ENCODE measurements around the gene IL19.

IL19 gene

DNA sequence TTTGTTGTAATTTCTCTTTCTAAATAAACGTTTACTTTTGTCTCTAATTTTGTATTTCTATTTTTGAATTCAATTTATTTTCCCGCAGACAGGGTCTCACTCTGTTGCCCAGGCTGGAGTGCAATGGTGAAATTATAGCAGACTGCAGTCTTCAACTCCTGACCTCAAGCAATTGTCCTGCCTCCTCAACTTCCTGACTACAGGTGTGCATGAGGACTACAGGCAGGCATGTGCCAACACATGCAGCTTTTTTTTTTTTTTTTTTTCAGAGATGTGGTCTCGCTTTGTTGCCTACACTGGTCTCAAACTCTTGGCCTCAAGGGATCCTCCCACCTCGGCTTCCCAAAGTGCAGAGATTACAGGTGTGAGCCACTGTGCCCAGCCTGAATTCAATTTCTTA, 58.2 kb downstream of the IL19 start:
- Histone ChIP-seq H3K4me1 (ENCODE audit: insufficient read depth, low read length) (no peaks in the 10 kb centered on the region), H3K9me3 (ENCODE audit: low read length) (no peaks in the 10 kb centered on the region), H3K36me3 (ENCODE audit: insufficient read depth, low read length) (no peaks in the 10 kb centered on the region), H3K27me3 (ENCODE audit: control insufficient read depth in 1 of 2, insufficient read depth in 2 of 2, low read length in 2 of 2) (no peaks in the 10 kb centered on the region), H3K4me3 (ENCODE audit: low read depth in 1 of 2, low read length in 2 of 2) (no peak overlapping the region), H3K9ac (ENCODE audit: low read length) (no peak overlapping the region), H3K27ac (ENCODE audit: low read depth, low read length) (no peak overlapping the region)

- no peak overlapping the region for H3K4me3 ChIP-seq (ENCODE audit: low read depth in 1 of 2, low read length in 2 of 2)
- no peak overlapping the region for H3K27ac ChIP-seq (ENCODE audit: low read depth, low read length)
- H3K27me3 ChIP-seq (ENCODE audit: control insufficient read depth in 1 of 2, insufficient read depth in 2 of 2, low read length in 2 of 2) = no peaks in the 10 kb centered on the region
- no peaks in the 10 kb centered on the region for H3K4me1 ChIP-seq (ENCODE audit: insufficient read depth, low read length)
- H3K9ac ChIP-seq (ENCODE audit: low read length) = no peak overlapping the region
- H3K36me3 ChIP-seq (ENCODE audit: insufficient read depth, low read length) = no peaks in the 10 kb centered on the region
- H3K9me3 ChIP-seq (ENCODE audit: low read length) = no peaks in the 10 kb centered on the region
These were observed 58.7 kb downstream of the IL19 start for GRCh38 chr1:206829282-206829681.

DNA sequence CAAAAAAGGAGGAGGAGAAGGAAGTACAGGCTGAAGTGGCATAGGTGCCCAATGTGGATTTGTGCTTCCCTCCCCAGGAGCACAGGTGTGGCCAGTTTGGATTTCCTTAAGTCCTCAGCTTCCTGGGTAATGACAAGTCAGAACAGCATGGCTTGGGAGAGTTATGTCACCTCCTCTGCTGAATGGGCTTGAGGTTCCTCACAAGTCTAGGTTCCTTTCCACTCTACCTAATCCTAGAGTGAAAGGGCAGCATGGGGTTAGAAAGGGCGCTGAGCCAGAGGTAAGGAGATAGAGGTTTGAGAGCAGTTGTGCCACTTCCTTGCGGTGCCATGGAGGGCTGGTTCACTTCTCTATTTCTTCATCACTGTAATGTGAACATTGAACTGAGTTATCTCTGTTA, 59.3 kb downstream of the IL19 start:
- H3K9me3 ChIP-seq (ENCODE audit: low read length) = no peaks in the 10 kb centered on the region
- H3K4me1 ChIP-seq (ENCODE audit: insufficient read depth, low read length) = no peaks in the 10 kb centered on the region
- H3K27ac ChIP-seq (ENCODE audit: low read depth, low read length) = no peak overlapping the region
- no peaks in the 10 kb centered on the region for H3K27me3 ChIP-seq (ENCODE audit: control insufficient read depth in 1 of 2, insufficient read depth in 2 of 2, low read length in 2 of 2)
- no peak overlapping the region for H3K9ac ChIP-seq (ENCODE audit: low read length)
- H3K36me3 ChIP-seq (ENCODE audit: insufficient read depth, low read length) = no peaks in the 10 kb centered on the region
- H3K4me3 ChIP-seq (ENCODE audit: low read depth in 1 of 2, low read length in 2 of 2) = no peak overlapping the region

- Histone ChIP-seq H3K9me3 (ENCODE audit: low read length) (no peaks in the 10 kb centered on the region), H3K4me1 (ENCODE audit: insufficient read depth, low read length) (no peaks in the 10 kb centered on the region), H3K27ac (ENCODE audit: low read depth, low read length) (no peak overlapping the region), H3K36me3 (ENCODE audit: insufficient read depth, low read length) (no peaks in the 10 kb centered on the region), H3K4me3 (ENCODE audit: low read depth in 1 of 2, low read length in 2 of 2) (no peak overlapping the region), H3K27me3 (ENCODE audit: control insufficient read depth in 1 of 2, insufficient read depth in 2 of 2, low read length in 2 of 2) (no peaks in the 10 kb centered on the region), H3K9ac (ENCODE audit: low read length) (no peak overlapping the region)
These were observed 61.1 kb downstream of the IL19 start for GRCh38 chr1:206831650-206832049.

DNA sequence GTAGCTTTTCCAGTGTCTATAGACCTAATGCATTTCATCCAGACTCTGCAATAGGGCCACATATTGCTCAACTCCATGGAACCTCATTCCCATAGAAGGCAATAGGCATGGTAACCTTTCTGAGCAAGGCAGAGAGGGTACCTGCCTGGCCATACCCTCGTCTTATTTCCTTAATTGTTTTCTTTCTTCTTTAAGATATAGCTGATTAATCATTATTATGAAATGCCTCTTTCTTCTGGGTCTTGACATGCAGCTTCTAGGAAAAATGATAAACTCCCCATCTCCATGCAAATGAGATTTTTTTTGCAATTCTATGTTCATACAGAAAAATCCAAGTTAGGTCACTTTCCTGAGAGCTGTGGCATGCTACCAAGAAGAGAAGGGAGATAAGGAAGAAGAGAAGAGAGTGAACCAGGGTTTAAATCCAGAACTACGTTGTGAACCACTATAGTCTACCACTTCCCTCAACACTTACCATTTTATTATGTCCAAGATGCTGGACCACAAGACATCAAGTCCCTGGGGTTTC, 61.8 kb downstream of the IL19 start:
- H3K9ac ChIP-seq (ENCODE audit: low read length) = no peak overlapping the region
- H3K4me3 ChIP-seq (ENCODE audit: low read depth in 1 of 2, low read length in 2 of 2) = no peak overlapping the region
- H3K36me3 ChIP-seq (ENCODE audit: insufficient read depth, low read length) = no peaks in the 10 kb centered on the region
- no peaks in the 10 kb centered on the region for H3K9me3 ChIP-seq (ENCODE audit: low read length)
- peaks cover 0 to 5% of the 10 kb centered on the region in 2 donors for H3K27me3 ChIP-seq (ENCODE audit: control insufficient read depth in 1 of 2, insufficient read depth in 2 of 2, low read length in 2 of 2)
- no peak overlapping the region for H3K27ac ChIP-seq (ENCODE audit: low read depth, low read length)
- H3K4me1 ChIP-seq (ENCODE audit: insufficient read depth, low read length) = no peaks in the 10 kb centered on the region

GRCh38 chr1:206833106-206833680, 62.6 kb downstream of the IL19 start:
- Histone ChIP-seq H3K27me3 (ENCODE audit: control insufficient read depth in 1 of 2, insufficient read depth in 2 of 2, low read length in 2 of 2) (peaks cover 0 to 7% of the 10 kb centered on the region in 2 donors), H3K36me3 (ENCODE audit: insufficient read depth, low read length) (no peaks in the 10 kb centered on the region), H3K27ac (ENCODE audit: low read depth, low read length) (no peak overlapping the region), H3K9me3 (ENCODE audit: low read length) (no peaks in the 10 kb centered on the region), H3K4me3 (ENCODE audit: low read depth in 1 of 2, low read length in 2 of 2) (no peak overlapping the region), H3K9ac (ENCODE audit: low read length) (no peak overlapping the region), H3K4me1 (ENCODE audit: insufficient read depth, low read length) (no peaks in the 10 kb centered on the region)

GRCh38 chr1:206833801-206834200, 63.2 kb downstream of the IL19 start:
- Histone ChIP-seq H3K4me3 (ENCODE audit: low read depth in 1 of 2, low read length in 2 of 2) (no peak overlapping the region), H3K9me3 (ENCODE audit: low read length) (no peaks in the 10 kb centered on the region), H3K9ac (ENCODE audit: low read length) (no peak overlapping the region), H3K27ac (ENCODE audit: low read depth, low read length) (no peak overlapping the region), H3K27me3 (ENCODE audit: control insufficient read depth in 1 of 2, insufficient read depth in 2 of 2, low read length in 2 of 2) (peaks cover 0 to 7% of the 10 kb centered on the region in 2 donors), H3K4me1 (ENCODE audit: insufficient read depth, low read length) (no peaks in the 10 kb centered on the region), H3K36me3 (ENCODE audit: insufficient read depth, low read length) (no peaks in the 10 kb centered on the region)

DNA sequence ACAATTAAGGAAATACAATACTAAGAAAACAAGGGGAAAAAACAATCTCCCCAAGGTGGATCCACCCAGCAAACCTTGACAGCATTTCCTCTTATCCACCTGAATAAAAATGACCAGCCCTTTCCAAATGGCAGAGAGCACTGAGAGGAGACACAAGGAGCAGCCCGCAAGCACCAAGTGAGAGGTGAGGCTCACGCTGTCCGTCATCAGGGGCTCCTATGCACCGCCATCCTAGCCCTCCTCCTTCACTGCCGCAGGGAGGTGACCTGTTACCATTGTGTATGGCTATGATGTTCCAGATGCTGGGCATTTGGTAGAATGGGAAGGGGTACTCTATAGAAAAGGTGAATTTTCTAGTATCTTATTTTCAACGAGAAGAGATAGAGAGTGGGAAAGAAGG, 63.6 kb downstream of the IL19 start:
- Histone ChIP-seq H3K9me3 (ENCODE audit: low read length) (no peaks in the 10 kb centered on the region), H3K4me1 (ENCODE audit: insufficient read depth, low read length) (no peaks in the 10 kb centered on the region)

GRCh38 chr1:206834711-206835110, 64.1 kb downstream of the IL19 start:
- no peak overlapping the region for H3K27ac ChIP-seq (ENCODE audit: low read depth, low read length)
- H3K9me3 ChIP-seq (ENCODE audit: low read length) = no peaks in the 10 kb centered on the region
- H3K36me3 ChIP-seq (ENCODE audit: insufficient read depth, low read length) = no peaks in the 10 kb centered on the region
- peaks cover 0 to 7% of the 10 kb centered on the region in 2 donors for H3K27me3 ChIP-seq (ENCODE audit: control insufficient read depth in 1 of 2, insufficient read depth in 2 of 2, low read length in 2 of 2)
- H3K4me3 ChIP-seq (ENCODE audit: low read depth in 1 of 2, low read length in 2 of 2) = no peak overlapping the region
- no peak overlapping the region for H3K9ac ChIP-seq (ENCODE audit: low read length)
- no peaks in the 10 kb centered on the region for H3K4me1 ChIP-seq (ENCODE audit: insufficient read depth, low read length)

More for the DNA sequence above, 63.6 kb downstream of the IL19 start:
- Histone ChIP-seq H3K36me3 (ENCODE audit: insufficient read depth, low read length) (no peaks in the 10 kb centered on the region), H3K9ac (ENCODE audit: low read length) (no peak overlapping the region), H3K27ac (ENCODE audit: low read depth, low read length) (no peak overlapping the region), H3K27me3 (ENCODE audit: control insufficient read depth in 1 of 2, insufficient read depth in 2 of 2, low read length in 2 of 2) (peaks cover 0 to 7% of the 10 kb centered on the region in 2 donors), H3K4me3 (ENCODE audit: low read depth in 1 of 2, low read length in 2 of 2) (no peak overlapping the region)

- no peak overlapping the region for H3K27ac ChIP-seq (ENCODE audit: low read depth, low read length)
- no peaks in the 10 kb centered on the region for H3K36me3 ChIP-seq (ENCODE audit: insufficient read depth, low read length)
- no peaks in the 10 kb centered on the region for H3K9me3 ChIP-seq (ENCODE audit: low read length)
- no peak overlapping the region for H3K9ac ChIP-seq (ENCODE audit: low read length)
- H3K27me3 ChIP-seq (ENCODE audit: control insufficient read depth in 1 of 2, insufficient read depth in 2 of 2, low read length in 2 of 2) = peaks cover 0 to 7% of the 10 kb centered on the region in 2 donors
- no peak overlapping the region for H3K4me3 ChIP-seq (ENCODE audit: low read depth in 1 of 2, low read length in 2 of 2)
- H3K4me1 ChIP-seq (ENCODE audit: insufficient read depth, low read length) = no peaks in the 10 kb centered on the region
These were observed 64.6 kb downstream of the IL19 start for GRCh38 chr1:206835186-206835585.

- Histone ChIP-seq H3K36me3 (ENCODE audit: insufficient read depth, low read length) (no peaks in the 10 kb centered on the region), H3K27ac (ENCODE audit: low read depth, low read length) (no peak overlapping the region), H3K9ac (ENCODE audit: low read length) (no peak overlapping the region), H3K4me1 (ENCODE audit: insufficient read depth, low read length) (no peaks in the 10 kb centered on the region), H3K4me3 (ENCODE audit: low read depth in 1 of 2, low read length in 2 of 2) (no peak overlapping the region), H3K9me3 (ENCODE audit: low read length) (no peaks in the 10 kb centered on the region), H3K27me3 (ENCODE audit: control insufficient read depth in 1 of 2, insufficient read depth in 2 of 2, low read length in 2 of 2) (peaks cover 0 to 7% of the 10 kb centered on the region in 2 donors)
These were observed 65.5 kb downstream of the IL19 start for GRCh38 chr1:206836111-206836510.

DNA sequence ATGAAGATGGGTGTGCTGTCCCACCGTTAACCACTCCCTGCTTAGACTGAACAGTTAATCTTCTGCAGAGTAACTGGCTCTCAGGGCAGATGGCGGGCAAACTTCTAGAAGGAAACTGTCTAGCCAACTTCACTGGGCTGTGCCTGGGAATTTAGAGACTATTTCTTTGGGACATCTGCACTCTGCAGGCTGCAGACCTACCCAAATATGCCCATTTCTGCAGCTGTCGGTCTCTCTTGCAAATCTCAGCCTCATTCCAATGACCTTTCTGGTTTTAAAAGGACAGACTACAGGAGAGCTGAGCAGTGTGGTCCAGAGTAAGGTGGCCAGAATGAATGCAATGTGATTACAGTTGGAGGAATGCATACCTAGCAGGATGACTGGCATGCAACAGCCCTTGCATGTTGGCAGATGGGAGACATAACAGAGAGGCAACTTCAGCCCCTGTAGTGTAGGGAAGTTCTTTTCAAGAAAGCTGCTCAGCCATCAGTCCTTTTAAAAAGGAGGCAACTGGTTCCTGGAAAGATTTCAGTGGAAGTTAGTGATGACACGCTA, 68.5 kb downstream of the IL19 start:
- Histone ChIP-seq H3K9ac (ENCODE audit: low read length) (no peak overlapping the region), H3K4me3 (ENCODE audit: low read depth in 1 of 2, low read length in 2 of 2) (no peak overlapping the region)

More for the DNA sequence above, 68.5 kb downstream of the IL19 start:
- H3K4me1 ChIP-seq (ENCODE audit: insufficient read depth, low read length) = no peaks in the 10 kb centered on the region
- no peak overlapping the region for H3K27ac ChIP-seq (ENCODE audit: low read depth, low read length)
- H3K9me3 ChIP-seq (ENCODE audit: low read length) = no peaks in the 10 kb centered on the region
- no peaks in the 10 kb centered on the region for H3K36me3 ChIP-seq (ENCODE audit: insufficient read depth, low read length)
- peaks cover 0 to 7% of the 10 kb centered on the region in 2 donors for H3K27me3 ChIP-seq (ENCODE audit: control insufficient read depth in 1 of 2, insufficient read depth in 2 of 2, low read length in 2 of 2)

All from muscle layer of colon (tissue), 2 donors.